Measurements from ENCODE around the gene RAB34. TPM values are rescaled to one million over a fixed set of nuclear protein-coding genes. Genes with fewer than 3 reads are reported as not detected.

Gene RAB34
- total RNA-seq, 1 donor, result 186 TPM

DNA sequence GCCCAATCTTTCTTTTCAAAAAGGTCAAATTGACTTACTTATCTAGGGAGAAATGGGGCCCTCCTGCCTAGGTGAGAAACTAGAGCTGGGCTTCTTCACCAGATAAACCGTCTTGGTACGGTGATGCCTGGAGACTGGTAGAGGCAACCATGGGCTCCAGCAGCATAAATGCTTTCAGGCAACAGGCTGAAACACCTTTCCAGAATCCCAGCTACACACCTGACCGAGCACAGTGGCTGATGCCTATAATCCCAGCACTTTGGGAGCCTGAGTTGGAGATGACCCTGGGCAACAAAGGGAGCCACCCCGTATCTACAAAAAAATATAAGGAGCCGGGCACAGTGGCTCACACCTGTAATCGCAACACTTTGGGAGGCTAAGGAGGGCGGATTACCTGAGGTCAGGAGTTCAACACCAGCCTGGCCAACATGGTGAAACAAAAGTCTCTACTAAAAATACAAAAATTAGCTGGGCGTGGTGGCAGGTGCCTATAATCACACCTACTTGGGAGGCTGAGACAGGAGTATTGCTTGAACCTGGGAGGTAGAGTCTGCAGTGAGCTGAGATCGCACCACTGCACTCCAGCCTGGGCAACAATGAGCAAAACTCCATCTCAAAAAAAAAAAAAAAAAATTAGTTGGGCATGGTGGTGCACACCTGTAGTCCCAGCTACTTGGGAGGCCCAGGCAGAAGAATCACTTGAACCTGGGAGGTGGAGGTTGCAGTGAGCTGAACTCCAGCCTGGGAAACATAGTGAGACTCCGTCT is 34.1 kb upstream of the RAB34 start:
- no peaks in the 10 kb centered on the region for H3K27me3 ChIP-seq (ENCODE audit: insufficient read depth, low read length)
- H3K36me3 ChIP-seq (ENCODE audit: insufficient read depth, low read length), result peaks cover 57% of the 10 kb centered on the region
- peaks cover 41% of the 10 kb centered on the region for H4K20me1 ChIP-seq (ENCODE audit: insufficient read depth, low read length)
- no peak for DNase-seq (ENCODE audit: insufficient read length, low spot score, missing footprints)
- H3K9me3 ChIP-seq (ENCODE audit: low read depth, low read length), result no peaks in the 10 kb centered on the region
- TF ChIP-seq, protein P1, sequence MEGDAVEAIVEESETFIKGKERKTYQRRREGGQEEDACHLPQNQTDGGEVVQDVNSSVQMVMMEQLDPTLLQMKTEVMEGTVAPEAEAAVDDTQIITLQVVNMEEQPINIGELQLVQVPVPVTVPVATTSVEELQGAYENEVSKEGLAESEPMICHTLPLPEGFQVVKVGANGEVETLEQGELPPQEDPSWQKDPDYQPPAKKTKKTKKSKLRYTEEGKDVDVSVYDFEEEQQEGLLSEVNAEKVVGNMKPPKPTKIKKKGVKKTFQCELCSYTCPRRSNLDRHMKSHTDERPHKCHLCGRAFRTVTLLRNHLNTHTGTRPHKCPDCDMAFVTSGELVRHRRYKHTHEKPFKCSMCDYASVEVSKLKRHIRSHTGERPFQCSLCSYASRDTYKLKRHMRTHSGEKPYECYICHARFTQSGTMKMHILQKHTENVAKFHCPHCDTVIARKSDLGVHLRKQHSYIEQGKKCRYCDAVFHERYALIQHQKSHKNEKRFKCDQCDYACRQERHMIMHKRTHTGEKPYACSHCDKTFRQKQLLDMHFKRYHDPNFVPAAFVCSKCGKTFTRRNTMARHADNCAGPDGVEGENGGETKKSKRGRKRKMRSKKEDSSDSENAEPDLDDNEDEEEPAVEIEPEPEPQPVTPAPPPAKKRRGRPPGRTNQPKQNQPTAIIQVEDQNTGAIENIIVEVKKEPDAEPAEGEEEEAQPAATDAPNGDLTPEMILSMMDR (IDR thresholded peaks at IDR 0.05; ENCODE audit: extremely low read depth, low read depth, low read length), result no peak
- no peak overlapping the region for H3K4me3 ChIP-seq (ENCODE audit: insufficient read depth, low read length)
- H2AFZ ChIP-seq (ENCODE audit: low read length), result no peak overlapping the region
- no peak overlapping the region for H3K27ac ChIP-seq (ENCODE audit: low read depth, low read length)
- H3K79me2 ChIP-seq (ENCODE audit: insufficient read depth, low read length), result peaks cover 36% of the 10 kb centered on the region
- H3K4me1 ChIP-seq (ENCODE audit: insufficient read depth, low read length), result peaks cover 5% of the 10 kb centered on the region
- no peak overlapping the region for H3K4me2 ChIP-seq (ENCODE audit: insufficient read depth, low read length)

DNA sequence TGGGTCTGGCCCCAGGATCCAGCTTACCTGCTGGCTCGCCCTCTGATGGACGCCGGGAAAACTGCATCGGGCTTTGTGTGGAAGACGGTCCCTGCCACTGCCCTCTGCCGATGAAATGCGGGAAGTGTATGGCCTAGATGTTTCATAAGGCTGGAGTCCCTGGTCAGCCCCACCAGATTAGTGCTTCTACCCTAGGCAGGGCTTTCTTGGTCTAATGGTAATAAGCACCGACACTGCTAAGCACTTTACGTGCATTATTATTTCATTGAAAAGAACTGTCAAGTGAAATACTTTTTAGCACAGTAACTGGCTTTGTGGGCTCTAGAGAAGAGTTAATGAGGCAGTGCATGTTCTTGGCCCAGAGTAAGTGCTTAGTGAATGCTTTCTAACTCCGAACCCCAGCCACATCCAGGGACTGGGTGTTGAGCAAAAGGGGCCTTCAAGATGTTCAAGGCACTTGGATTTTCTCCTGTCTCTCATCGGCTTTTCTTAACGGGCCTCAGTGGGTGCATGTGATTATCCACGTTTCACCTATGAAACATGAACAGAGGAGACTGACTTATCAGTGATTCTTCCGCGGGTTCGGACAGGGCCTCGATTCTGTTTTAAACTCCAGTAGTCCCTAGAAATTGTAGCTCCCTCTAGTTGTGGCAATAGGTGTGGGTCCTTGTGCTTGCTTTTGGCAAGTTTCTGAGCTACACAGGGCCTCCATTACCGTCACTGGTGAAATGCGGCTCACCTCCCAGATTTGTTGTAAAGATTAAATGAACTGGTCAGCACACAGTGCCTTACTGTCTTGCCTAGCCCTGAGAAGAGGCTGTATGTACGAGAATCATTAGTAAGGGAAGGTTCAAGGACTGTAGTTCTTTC is 32.7 kb upstream of the RAB34 start:
- Histone ChIP-seq H4K20me1 (ENCODE audit: insufficient read depth, low read length) (peaks cover 51% of the 10 kb centered on the region), H3K4me2 (ENCODE audit: insufficient read depth, low read length) (no peak overlapping the region), H3K79me2 (ENCODE audit: insufficient read depth, low read length) (peaks cover 50% of the 10 kb centered on the region), H3K4me3 (ENCODE audit: insufficient read depth, low read length) (no peak overlapping the region), H2AFZ (ENCODE audit: low read length) (no peak overlapping the region), H3K36me3 (ENCODE audit: insufficient read depth, low read length) (peaks cover 54% of the 10 kb centered on the region), H3K4me1 (ENCODE audit: insufficient read depth, low read length) (peaks cover 15% of the 10 kb centered on the region), H3K27ac (ENCODE audit: low read depth, low read length) (peak overlapping the region; percentile 5), H3K27me3 (ENCODE audit: insufficient read depth, low read length) (no peaks in the 10 kb centered on the region), H3K9me3 (ENCODE audit: low read depth, low read length) (no peaks in the 10 kb centered on the region)
- TF ChIP-seq, protein P1 (IDR thresholded peaks at IDR 0.05; ENCODE audit: extremely low read depth, low read depth, low read length), result peak; percentile 100
- peak; percentile 96 for DNase-seq (ENCODE audit: insufficient read length, low spot score, missing footprints)

DNA sequence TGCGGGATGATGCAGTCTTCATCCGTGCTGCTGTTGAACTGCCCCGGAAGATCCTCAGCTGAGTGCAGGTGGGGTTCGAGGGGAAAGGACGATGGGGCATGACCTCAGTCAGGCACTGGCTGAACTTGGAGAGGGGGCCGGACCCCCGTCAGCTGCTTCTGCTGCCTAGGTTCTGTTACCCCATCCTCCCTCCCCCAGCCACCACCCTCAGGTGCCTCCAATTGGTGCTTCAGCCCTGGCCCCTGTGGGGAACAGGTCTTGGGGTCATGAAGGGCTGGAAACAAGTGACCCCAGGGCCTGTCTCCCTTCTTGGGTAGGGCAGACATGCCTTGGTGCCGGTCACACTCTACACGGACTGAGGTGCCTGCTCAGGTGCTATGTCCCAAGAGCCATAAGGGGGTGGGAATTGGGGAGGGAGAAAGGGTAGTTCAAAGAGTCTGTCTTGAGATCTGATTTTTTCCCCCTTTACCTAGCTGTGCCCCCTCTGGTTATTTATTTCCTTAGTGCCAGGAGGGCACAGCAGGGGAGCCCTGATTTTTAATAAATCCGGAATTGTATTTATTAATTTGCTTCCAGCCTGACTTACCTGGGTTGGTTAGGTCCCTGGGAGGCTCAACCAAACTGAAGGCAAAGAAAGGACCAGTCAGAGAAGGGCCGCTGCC is 32.0 kb upstream of the RAB34 start:
- H4K20me1 ChIP-seq (ENCODE audit: insufficient read depth, low read length), result peaks cover 51% of the 10 kb centered on the region
- peak overlapping the region; percentile 12 for H3K27ac ChIP-seq (ENCODE audit: low read depth, low read length)
- no peaks in the 10 kb centered on the region for H3K27me3 ChIP-seq (ENCODE audit: insufficient read depth, low read length)
- H3K4me2 ChIP-seq (ENCODE audit: insufficient read depth, low read length), result no peak overlapping the region
- H3K4me1 ChIP-seq (ENCODE audit: insufficient read depth, low read length), result peaks cover 18% of the 10 kb centered on the region
- H3K36me3 ChIP-seq (ENCODE audit: insufficient read depth, low read length), result peaks cover 54% of the 10 kb centered on the region
- H2AFZ ChIP-seq (ENCODE audit: low read length), result no peak overlapping the region
- TF ChIP-seq, protein P1 (IDR thresholded peaks at IDR 0.05; ENCODE audit: extremely low read depth, low read depth, low read length), result no peak
- no peaks in the 10 kb centered on the region for H3K9me3 ChIP-seq (ENCODE audit: low read depth, low read length)
- peak; percentile 55 for DNase-seq (ENCODE audit: insufficient read length, low spot score, missing footprints)
- H3K4me3 ChIP-seq (ENCODE audit: insufficient read depth, low read length), result no peak overlapping the region
- H3K79me2 ChIP-seq (ENCODE audit: insufficient read depth, low read length), result peaks cover 58% of the 10 kb centered on the region

Data from osteoblast (primary cell).